ENCODE results near the gene INSYN2B. TPM values are rescaled to one million over a fixed set of nuclear protein-coding genes. Genes with fewer than 3 reads are reported as not detected.

The INSYN2B gene
- total and polyA plus RNA-seq, 7 donors: under 0.01 to 0.27 (median 0.10) TPM; not detected in 3

GRCh38 chr5:169886033-169886432 is 94.3 kb downstream of the INSYN2B start:
- TF ChIP-seq POLR2A (IDR thresholded peaks at IDR 0.05) (no peak), EP300 (IDR thresholded peaks at IDR 0.05) (no peak), POLR2AphosphoS5 (IDR thresholded peaks at IDR 0.05) (no peak)
- TF ChIP-seq, protein P1, sequence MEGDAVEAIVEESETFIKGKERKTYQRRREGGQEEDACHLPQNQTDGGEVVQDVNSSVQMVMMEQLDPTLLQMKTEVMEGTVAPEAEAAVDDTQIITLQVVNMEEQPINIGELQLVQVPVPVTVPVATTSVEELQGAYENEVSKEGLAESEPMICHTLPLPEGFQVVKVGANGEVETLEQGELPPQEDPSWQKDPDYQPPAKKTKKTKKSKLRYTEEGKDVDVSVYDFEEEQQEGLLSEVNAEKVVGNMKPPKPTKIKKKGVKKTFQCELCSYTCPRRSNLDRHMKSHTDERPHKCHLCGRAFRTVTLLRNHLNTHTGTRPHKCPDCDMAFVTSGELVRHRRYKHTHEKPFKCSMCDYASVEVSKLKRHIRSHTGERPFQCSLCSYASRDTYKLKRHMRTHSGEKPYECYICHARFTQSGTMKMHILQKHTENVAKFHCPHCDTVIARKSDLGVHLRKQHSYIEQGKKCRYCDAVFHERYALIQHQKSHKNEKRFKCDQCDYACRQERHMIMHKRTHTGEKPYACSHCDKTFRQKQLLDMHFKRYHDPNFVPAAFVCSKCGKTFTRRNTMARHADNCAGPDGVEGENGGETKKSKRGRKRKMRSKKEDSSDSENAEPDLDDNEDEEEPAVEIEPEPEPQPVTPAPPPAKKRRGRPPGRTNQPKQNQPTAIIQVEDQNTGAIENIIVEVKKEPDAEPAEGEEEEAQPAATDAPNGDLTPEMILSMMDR (IDR thresholded peaks at IDR 0.05): no peak
- Histone ChIP-seq H3K4me3 (no peak overlapping the region), H3K36me3 (no peaks in the 10 kb centered on the region), H3K27ac (no peak overlapping the region), H3K27me3 (no peaks in the 10 kb centered on the region), H3K4me1 (no peaks in the 10 kb centered on the region), H3K9me3 (no peaks in the 10 kb centered on the region)
- no peak for DNase-seq
- 72 to 74% methylated on average over 2 of the region's 2 CpGs for WGBS, 2 donors
- intact Hi-C loops (cut with DNase I): no loop called here

DNA sequence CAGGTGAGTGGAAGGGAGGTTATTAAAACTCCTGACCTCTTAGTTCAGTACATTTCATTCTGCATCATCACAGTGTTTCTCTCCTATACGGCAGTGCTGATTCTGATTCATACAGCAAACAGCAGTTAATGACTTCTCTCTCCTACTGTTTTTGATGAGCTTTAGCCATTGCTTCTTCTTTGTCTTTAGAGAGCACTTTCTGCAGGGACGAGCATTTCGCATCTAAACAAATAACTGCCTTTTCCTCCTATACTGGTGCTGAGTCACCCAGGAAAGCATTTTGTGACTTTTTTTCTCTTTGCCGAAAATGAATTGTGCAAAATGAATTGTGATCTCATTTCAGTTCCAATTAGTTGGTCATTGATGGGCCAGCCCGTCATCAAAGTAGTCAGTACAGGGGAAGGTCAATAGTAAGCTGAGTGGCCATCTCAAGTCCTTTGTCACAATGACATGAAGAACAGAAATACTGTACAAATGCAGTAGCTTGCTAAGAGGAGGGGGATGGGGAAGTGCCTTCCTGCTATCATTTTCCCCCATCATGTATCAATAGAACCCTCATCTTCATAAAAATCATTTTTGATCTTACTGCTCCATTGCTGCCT is 98.5 kb downstream of the INSYN2B start:
- no peak overlapping the region for H3K4me3 ChIP-seq
- H3K27me3 ChIP-seq: no peaks in the 10 kb centered on the region
- intact Hi-C loops (cut with DNase I): no loop called here
- DNase-seq: no peak
- no peak for TF ChIP-seq POLR2AphosphoS5 (IDR thresholded peaks at IDR 0.05)
- TF ChIP-seq POLR2A (IDR thresholded peaks at IDR 0.05): no peak
- TF ChIP-seq, protein P1 (IDR thresholded peaks at IDR 0.05): no peak
- no peak for TF ChIP-seq EP300 (IDR thresholded peaks at IDR 0.05)
- H3K9me3 ChIP-seq: no peaks in the 10 kb centered on the region
- 71 to 85% methylated on average over 5 of the region's 5 CpGs for WGBS, 2 donors
- no peaks in the 10 kb centered on the region for H3K36me3 ChIP-seq
- H3K4me1 ChIP-seq: no peaks in the 10 kb centered on the region
- no peak overlapping the region for H3K27ac ChIP-seq

GRCh38 chr5:169880785-169881184 is 99.5 kb downstream of the INSYN2B start:
- WGBS, 2 donors: 91 to 92% methylated on average over 2 of the region's 2 CpGs
- no peak overlapping the region for H3K27ac ChIP-seq
- H3K4me1 ChIP-seq: no peaks in the 10 kb centered on the region
- no peaks in the 10 kb centered on the region for H3K9me3 ChIP-seq
- DNase-seq: no peak
- no peaks in the 10 kb centered on the region for H3K27me3 ChIP-seq
- TF ChIP-seq, protein P1 (IDR thresholded peaks at IDR 0.05): no peak
- TF ChIP-seq POLR2A (IDR thresholded peaks at IDR 0.05) (no peak), POLR2AphosphoS5 (IDR thresholded peaks at IDR 0.05) (no peak), EP300 (IDR thresholded peaks at IDR 0.05) (no peak)
- H3K4me3 ChIP-seq: no peak overlapping the region
- H3K36me3 ChIP-seq: no peaks in the 10 kb centered on the region
- intact Hi-C loops (cut with DNase I): no loop called here

DNA sequence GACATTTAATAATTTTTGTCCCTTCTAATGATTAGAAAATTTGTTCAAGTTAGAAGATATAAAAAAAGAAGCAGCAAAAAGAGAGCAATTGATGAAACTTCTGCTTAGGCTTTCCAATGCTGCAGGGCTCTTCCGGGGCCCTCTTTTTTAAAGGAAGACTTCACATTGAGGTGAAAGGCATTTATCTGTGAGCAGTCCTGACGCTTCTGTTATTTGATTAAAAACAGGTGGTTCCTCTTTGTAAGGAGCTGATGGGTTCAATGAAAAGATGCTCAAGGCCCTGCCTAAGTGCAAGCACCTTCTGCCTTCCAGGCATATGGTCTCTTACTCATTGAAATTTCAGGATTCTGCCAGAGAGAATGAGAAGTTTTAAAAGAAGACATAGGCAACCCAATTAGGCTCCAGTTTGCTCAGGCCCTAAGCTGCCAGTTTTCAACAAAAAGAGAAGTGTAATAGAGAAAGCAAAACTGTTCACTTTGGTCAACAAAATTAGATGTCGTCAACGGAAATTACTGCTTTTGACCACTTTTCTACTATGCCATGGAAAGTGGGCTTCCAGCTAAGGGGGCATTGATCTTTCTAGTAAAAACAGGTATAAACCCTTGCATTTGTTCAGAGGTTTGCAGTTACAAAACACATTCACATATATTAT is 100.2 kb downstream of the INSYN2B start:
- TF ChIP-seq, protein P1 (IDR thresholded peaks at IDR 0.05): no peak
- no peak for TF ChIP-seq POLR2AphosphoS5 (IDR thresholded peaks at IDR 0.05)
- no peak for TF ChIP-seq POLR2A (IDR thresholded peaks at IDR 0.05)
- TF ChIP-seq EP300 (IDR thresholded peaks at IDR 0.05): no peak
- 67 to 76% methylated on average over 4 of the region's 4 CpGs for WGBS, 2 donors
- Histone ChIP-seq H3K27ac (no peak overlapping the region), H3K36me3 (no peaks in the 10 kb centered on the region), H3K4me3 (no peak overlapping the region), H3K4me1 (no peaks in the 10 kb centered on the region), H3K27me3 (no peaks in the 10 kb centered on the region), H3K9me3 (no peaks in the 10 kb centered on the region)
- intact Hi-C loops (cut with DNase I): no loop called here
- no peak for DNase-seq
